Motor neuron (in vitro differentiated cells): ENCODE measurements around the gene OR5AR1. TPM values are rescaled to one million over a fixed set of nuclear protein-coding genes. Genes with fewer than 3 reads are reported as not detected.
A peak's percentile ranks its signal among the peaks of the same experiment; 100 is the strongest.

ENCODE experiments used
- ATAC-seq, 8 experiments: fragments of 200-7000 bp; cut with Tn5 transposase; replicated peaks in 6 of 8; 2 replicates each; pipeline ENCODE4 v1.8.0; 2021; ENCODE audit warnings: mild to moderate bottlenecking in 8 of 8, moderate library complexity in 8 of 8
- H3K27ac ChIP-seq, 2 donors: fragments of 250-450 bp; sonication (Bioruptor Pico); 2 replicates each; pipeline ENCODE4 v1.9.0; 2021; ENCODE audit warnings: antibody characterized with exemption in 2 of 2, mild to moderate bottlenecking in 2 of 2, moderate library complexity in 1 of 2
- H3K4me1 ChIP-seq, 2 donors: fragments of 250-450 bp; sonication (Bioruptor Pico); replicated peaks in 1 of 2; 2 replicates each; pipeline ENCODE4 v1.6.1; 2021; ENCODE audit warnings: antibody characterized with exemption in 2 of 2, mild to moderate bottlenecking in 2 of 2, moderate library complexity in 1 of 2
- H3K4me3 ChIP-seq, 5 donors: fragments of 250-450 bp; sonication (Bioruptor Pico); 2 replicates each; pipeline ENCODE4 v1.9.0; 2021; ENCODE audit warnings: antibody characterized with exemption in 5 of 5, mild to moderate bottlenecking in 5 of 5, moderate library complexity in 4 of 5
- WGBS, 10 experiments: fragments of 450-650 bp; shearing (Covaris generic); methylation state at CpG; one replicate each; pipeline ENCODE4 v1.0.0; 2022; 5-methylcytosine and 5-hydroxymethylcytosine counted together
- in situ Hi-C, 9 experiments: fragments of 400-800 bp; cut with MboI; loops; one replicate each; pipeline ENCODE4 v1.15.0; 2021; ENCODE audit warnings: low sequenced_read_pairs in 9 of 9, low pct_unique_long_range_greater_than_20kb in 2 of 9; ENCODE audit not compliant: unreplicated experiment in 9 of 9
- total RNA-seq, 8 experiments: library from RNA; unstranded; fragments of 300-600 nt; gene quantifications; 2 replicates each; pipeline versions ENCODE4 v1.2.3 to v1.2.4, GENCODE V29; 2022

OR5AR1 gene
- total RNA-seq, 8 experiments from 2014 or later: 0.11 to 0.73 (median 0.42) TPM; not detected in 4

GRCh38 chr11:56700242-56700913 is 36.9 kb downstream of the OR5AR1 start:
- no peak overlapping the region for H3K4me3 ChIP-seq
- no peak overlapping the region for H3K27ac ChIP-seq
- ATAC-seq: peak in 3 of 8 experiments; percentile 93 to 97 (median 97)
- in situ Hi-C loops: no loop called here
- 2 to 67% (median 43%) methylated on average over 3 to 10 of the region's 10 CpGs for WGBS, 10 experiments
- no peaks in the 10 kb centered on the region for H3K4me1 ChIP-seq

- peak in 2 of 8 experiments; percentile 11 to 19 for ATAC-seq
- in situ Hi-C loops: no loop called here
- Histone ChIP-seq H3K4me1 (no peaks in the 10 kb centered on the region), H3K27ac (no peak overlapping the region), H3K4me3 (no peak overlapping the region)
- WGBS, 10 experiments: 14 to 66% (median 45%) methylated on average over 4 to 8 of the region's 8 CpGs
These were observed 37.5 kb downstream of the OR5AR1 start for GRCh38 chr11:56700914-56701485.

- Histone ChIP-seq H3K4me1 (no peaks in the 10 kb centered on the region), H3K4me3 (no peak overlapping the region), H3K27ac (no peak overlapping the region)
- in situ Hi-C loops: no loop called here
- ATAC-seq: no peak
- 17 to 57% (median 50%) methylated on average over 1 of the region's 1 CpG; no CpG with 5 or more reads in 5 of the 10 experiments for WGBS, 10 experiments
These were observed 42.4 kb downstream of the OR5AR1 start for GRCh38 chr11:56705784-56706396.

- in situ Hi-C loops: no loop called here
- ATAC-seq: peak in 1 of 8 experiments; percentile 46
These were observed 43.0 kb downstream of the OR5AR1 start for GRCh38 chr11:56706486-56706885.

GRCh38 chr11:56714206-56714605 is 50.7 kb downstream of the OR5AR1 start:
- Histone ChIP-seq H3K27ac (no peak overlapping the region), H3K4me3 (no peak overlapping the region), H3K4me1 (no peaks in the 10 kb centered on the region)
- in situ Hi-C loops: no loop called here
- no peak for ATAC-seq
- 0 to 83% (median 53%) methylated on average over 1 to 2 of the region's 2 CpGs; no CpG with 5 or more reads in 2 of the 10 experiments for WGBS, 10 experiments

More at GRCh38 chr11:56706486-56706885, 43.0 kb downstream of the OR5AR1 start:
- H3K4me1 ChIP-seq: no peaks in the 10 kb centered on the region
- 42 to 83% (median 67%) methylated on average over 1 to 2 of the region's 2 CpGs; no CpG with 5 or more reads in 6 of the 10 experiments for WGBS, 10 experiments
- no peak overlapping the region for H3K27ac ChIP-seq
- no peak overlapping the region for H3K4me3 ChIP-seq

Other genes with a start within 250 kb of the OR5AR1 start
- not detected for gene OR5M3, start 190.3 kb upstream of the OR5AR1 start, total RNA-seq
- gene OR5M8, start 172.3 kb upstream of the OR5AR1 start, total RNA-seq: not detected
- gene OR5M11, start 120.4 kb upstream of the OR5AR1 start, total RNA-seq: under 1 TPM in 1 of 8 experiments, not detected in 7; 0.28 TPM
- under 1 TPM in 1 of 8 experiments, not detected in 7; 0.66 TPM for gene OR5M10, start 86.0 kb upstream of the OR5AR1 start, total RNA-seq
- gene OR5M1, start 48.8 kb upstream of the OR5AR1 start, total RNA-seq: under 1 TPM in 3 of 8 experiments, not detected in 5; under 0.01 to 0.49 (median 0.28) TPM
- gene OR5AP2, start 21.2 kb upstream of the OR5AR1 start, total RNA-seq: under 1 TPM in 2 of 8 experiments, not detected in 6; 0.11 to 0.90 TPM
- 1 to 10 TPM in 2 of 8 experiments, under 1 TPM in 3, not detected in 3; 0.18 to 2.1 (median 0.49) TPM for gene OR9G1, start 35.4 kb downstream of the OR5AR1 start, total RNA-seq
- gene OR9G4, start 85.0 kb downstream of the OR5AR1 start, total RNA-seq: under 1 TPM in 2 of 8 experiments, not detected in 6; 0.05 to 0.21 TPM